HEK293 (cell line): ENCODE measurements around the gene PLEKHG2.

Experiments
- CTCF ChIP-seq: fragments of 450-650 bp; formaldehyde crosslinking; IDR thresholded peaks from 2 replicates; pipeline ENCODE4 v1.5.1; 2016; ENCODE audit warnings: missing biosample characterization, missing genetic modification characterization
- KLF9 ChIP-seq: fragments of 450-650 bp; formaldehyde crosslinking; IDR thresholded peaks from 2 replicates; pipeline ENCODE4 v1.5.1; 2016; ENCODE audit warnings: missing biosample characterization, missing genetic modification characterization, low read depth
- TCF7L2 ChIP-seq: IDR thresholded peaks from 2 replicates; pipeline ENCODE4 v1.6.1; 2011; ENCODE audit warnings: low read depth, mild to moderate bottlenecking, inconsistent platforms, low read length, moderate library complexity, borderline replicate concordance
- YY1 ChIP-seq: fragments of 450-650 bp; formaldehyde crosslinking; IDR thresholded peaks from 2 replicates; pipeline ENCODE4 v1.5.1; 2018; ENCODE audit warnings: missing biosample characterization, missing genetic modification characterization
- ZBTB17 ChIP-seq: fragments of 450-650 bp; formaldehyde crosslinking; IDR thresholded peaks from 2 replicates; pipeline ENCODE4 v1.5.1; 2016; ENCODE audit warnings: missing biosample characterization, missing genetic modification characterization
- ZNF146 ChIP-seq: fragments of 450-650 bp; formaldehyde crosslinking; IDR thresholded peaks from 2 replicates; pipeline ENCODE4 v1.5.1; 2016; ENCODE audit warnings: missing biosample characterization, missing genetic modification characterization
- ZNF184 ChIP-seq: fragments of 450-650 bp; IDR thresholded peaks from 2 replicates; pipeline ENCODE4 v1.5.1; 2018; ENCODE audit warnings: missing biosample characterization, mild to moderate bottlenecking, missing genetic modification characterization
- ZNF26 ChIP-seq: fragments of 450-650 bp; formaldehyde crosslinking; IDR thresholded peaks from 2 replicates; pipeline ENCODE4 v1.5.1; 2016; ENCODE audit warnings: missing biosample characterization, missing genetic modification characterization
- ZNF544 ChIP-seq: fragments of 450-650 bp; formaldehyde crosslinking; IDR thresholded peaks from 2 replicates; pipeline ENCODE4 v1.5.0; 2017; ENCODE audit warnings: missing biosample characterization, missing genetic modification characterization
- ZNF639 ChIP-seq: fragments of 450-650 bp; formaldehyde crosslinking; IDR thresholded peaks from 2 replicates; pipeline ENCODE4 v1.5.1; 2016; ENCODE audit warnings: missing biosample characterization, missing genetic modification characterization
- TF ChIP-seq, protein P1 (sequence below): fragments of 450-650 bp; formaldehyde crosslinking; conservative IDR thresholded peaks from 2 replicates; pipeline ENCODE4 v1.5.1; 2016; ENCODE audit warnings: low read depth, missing biosample characterization, missing genetic modification characterization
- TF ChIP-seq, protein P2 (sequence below): fragments of 450-650 bp; formaldehyde crosslinking; IDR thresholded peaks from 2 replicates; pipeline ENCODE4 v1.5.1; 2016; ENCODE audit warnings: missing biosample characterization, missing genetic modification characterization

DNA sequence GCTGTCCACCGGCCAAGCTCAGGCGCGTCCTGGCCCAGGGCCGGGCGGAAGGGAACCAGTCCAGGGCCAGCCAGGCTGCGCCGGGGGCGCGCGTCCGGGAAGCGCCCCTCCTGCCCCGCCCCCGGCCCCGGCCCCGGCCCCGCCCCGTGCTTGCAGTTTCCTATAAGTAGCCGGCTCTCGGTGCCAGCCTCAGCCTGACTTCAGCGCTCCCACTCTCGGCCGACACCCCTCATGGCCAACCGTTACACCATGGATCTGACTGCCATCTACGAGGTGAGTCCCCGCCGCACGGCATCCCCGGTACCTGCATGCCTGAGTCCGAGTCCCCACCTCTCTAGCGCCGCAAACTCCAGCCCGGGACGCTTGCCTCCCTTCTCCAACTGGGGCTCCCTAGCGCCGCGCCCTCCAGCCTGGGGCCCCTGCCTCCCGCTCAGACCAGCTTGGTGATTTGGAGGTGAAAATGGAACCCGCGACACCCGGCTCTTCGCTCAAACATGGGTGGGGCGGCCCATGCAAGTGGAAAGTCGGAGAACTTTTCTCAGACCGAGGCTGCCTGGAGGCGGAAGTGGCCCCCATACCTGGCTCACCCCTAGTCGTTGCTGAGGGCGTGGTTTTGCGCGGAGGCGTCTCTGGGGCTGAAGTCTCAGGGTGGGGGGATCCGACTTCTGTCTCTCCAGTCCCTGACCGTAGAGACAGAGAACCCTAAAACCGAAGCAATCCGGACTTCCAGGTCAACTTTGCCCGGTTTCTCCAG lies 5.6 kb upstream of the PLEKHG2 start, which contains the start of gene ZFP36:
- TF ChIP-seq CTCF (peak; percentile 90), TCF7L2 (no peak), ZNF146 (no peak), ZNF26 (no peak), ZNF184 (tag by site-specific recombination) (no peak), ZNF639 (peak; percentile 75), ZBTB17 (tag by site-specific recombination) (peak; percentile 92), ZNF544 (no peak), YY1 (tag by site-specific recombination) (no peak), KLF9 (tag by site-specific recombination) (peak; percentile 59)
- TF ChIP-seq, protein P1, sequence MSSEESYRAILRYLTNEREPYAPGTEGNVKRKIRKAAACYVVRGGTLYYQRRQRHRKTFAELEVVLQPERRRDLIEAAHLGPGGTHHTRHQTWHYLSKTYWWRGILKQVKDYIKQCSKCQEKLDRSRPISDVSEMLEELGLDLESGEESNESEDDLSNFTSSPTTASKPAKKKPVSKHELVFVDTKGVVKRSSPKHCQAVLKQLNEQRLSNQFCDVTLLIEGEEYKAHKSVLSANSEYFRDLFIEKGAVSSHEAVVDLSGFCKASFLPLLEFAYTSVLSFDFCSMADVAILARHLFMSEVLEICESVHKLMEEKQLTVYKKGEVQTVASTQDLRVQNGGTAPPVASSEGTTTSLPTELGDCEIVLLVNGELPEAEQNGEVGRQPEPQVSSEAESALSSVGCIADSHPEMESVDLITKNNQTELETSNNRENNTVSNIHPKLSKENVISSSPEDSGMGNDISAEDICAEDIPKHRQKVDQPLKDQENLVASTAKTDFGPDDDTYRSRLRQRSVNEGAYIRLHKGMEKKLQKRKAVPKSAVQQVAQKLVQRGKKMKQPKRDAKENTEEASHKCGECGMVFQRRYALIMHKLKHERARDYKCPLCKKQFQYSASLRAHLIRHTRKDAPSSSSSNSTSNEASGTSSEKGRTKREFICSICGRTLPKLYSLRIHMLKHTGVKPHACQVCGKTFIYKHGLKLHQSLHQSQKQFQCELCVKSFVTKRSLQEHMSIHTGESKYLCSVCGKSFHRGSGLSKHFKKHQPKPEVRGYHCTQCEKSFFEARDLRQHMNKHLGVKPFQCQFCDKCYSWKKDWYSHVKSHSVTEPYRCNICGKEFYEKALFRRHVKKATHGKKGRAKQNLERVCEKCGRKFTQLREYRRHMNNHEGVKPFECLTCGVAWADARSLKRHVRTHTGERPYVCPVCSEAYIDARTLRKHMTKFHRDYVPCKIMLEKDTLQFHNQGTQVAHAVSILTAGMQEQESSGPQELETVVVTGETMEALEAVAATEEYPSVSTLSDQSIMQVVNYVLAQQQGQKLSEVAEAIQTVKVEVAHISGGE (tag by site-specific recombination): peak; percentile 52; the same call in 1 of the 2 replicates
- TF ChIP-seq, protein P2, sequence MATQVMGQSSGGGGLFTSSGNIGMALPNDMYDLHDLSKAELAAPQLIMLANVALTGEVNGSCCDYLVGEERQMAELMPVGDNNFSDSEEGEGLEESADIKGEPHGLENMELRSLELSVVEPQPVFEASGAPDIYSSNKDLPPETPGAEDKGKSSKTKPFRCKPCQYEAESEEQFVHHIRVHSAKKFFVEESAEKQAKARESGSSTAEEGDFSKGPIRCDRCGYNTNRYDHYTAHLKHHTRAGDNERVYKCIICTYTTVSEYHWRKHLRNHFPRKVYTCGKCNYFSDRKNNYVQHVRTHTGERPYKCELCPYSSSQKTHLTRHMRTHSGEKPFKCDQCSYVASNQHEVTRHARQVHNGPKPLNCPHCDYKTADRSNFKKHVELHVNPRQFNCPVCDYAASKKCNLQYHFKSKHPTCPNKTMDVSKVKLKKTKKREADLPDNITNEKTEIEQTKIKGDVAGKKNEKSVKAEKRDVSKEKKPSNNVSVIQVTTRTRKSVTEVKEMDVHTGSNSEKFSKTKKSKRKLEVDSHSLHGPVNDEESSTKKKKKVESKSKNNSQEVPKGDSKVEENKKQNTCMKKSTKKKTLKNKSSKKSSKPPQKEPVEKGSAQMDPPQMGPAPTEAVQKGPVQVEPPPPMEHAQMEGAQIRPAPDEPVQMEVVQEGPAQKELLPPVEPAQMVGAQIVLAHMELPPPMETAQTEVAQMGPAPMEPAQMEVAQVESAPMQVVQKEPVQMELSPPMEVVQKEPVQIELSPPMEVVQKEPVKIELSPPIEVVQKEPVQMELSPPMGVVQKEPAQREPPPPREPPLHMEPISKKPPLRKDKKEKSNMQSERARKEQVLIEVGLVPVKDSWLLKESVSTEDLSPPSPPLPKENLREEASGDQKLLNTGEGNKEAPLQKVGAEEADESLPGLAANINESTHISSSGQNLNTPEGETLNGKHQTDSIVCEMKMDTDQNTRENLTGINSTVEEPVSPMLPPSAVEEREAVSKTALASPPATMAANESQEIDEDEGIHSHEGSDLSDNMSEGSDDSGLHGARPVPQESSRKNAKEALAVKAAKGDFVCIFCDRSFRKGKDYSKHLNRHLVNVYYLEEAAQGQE (tag by site-specific recombination): no peak; the same call in 1 of the 2 replicates
